ENCODE data around the gene CCDC184.
"Not testable (repeated sequence)": the region's sequence is repeated elsewhere in the genome, so short reads cannot be mapped to it uniquely, and the experiment has no call there.

The CCDC184 gene

GRCh38 chr12:48216785-48217184 lies 33.3 kb downstream of the CCDC184 start:
- no peak for DNase-seq

- DNase-seq: no peak
These were observed 36.2 kb downstream of the CCDC184 start for GRCh38 chr12:48219631-48220030.

GRCh38 chr12:48220701-48221100 lies 37.3 kb downstream of the CCDC184 start:
- no peak for DNase-seq

- no peak for DNase-seq
These were observed 38.2 kb downstream of the CCDC184 start for GRCh38 chr12:48221645-48222044.

GRCh38 chr12:48224533-48224932 lies 41.1 kb downstream of the CCDC184 start:
- DNase-seq: not testable (repeated sequence)

- DNase-seq: not testable (repeated sequence)
These were observed 47.9 kb downstream of the CCDC184 start for GRCh38 chr12:48231169-48231958.
